ENCODE data around the gene PSME3. TPM values are rescaled to one million over a fixed set of nuclear protein-coding genes. Genes with fewer than 3 reads are reported as not detected.

The PSME3 gene
- total RNA-seq, 1 experiment from 2014 or later = 163 TPM

- no peak for TF ChIP-seq REST (IDR thresholded peaks at IDR 0.05; ENCODE audit: low read depth)
Measured at GRCh38 chr17:42853597-42853967, 20.4 kb downstream of the PSME3 start (continued).

GRCh38 chr17:42853968-42854790 is 21.0 kb downstream of the PSME3 start:
- no peaks in the 10 kb centered on the region for H3K9me2 ChIP-seq (ENCODE audit: insufficient read depth)
- H3K27me3 ChIP-seq (ENCODE audit: insufficient read depth, low read length) = no peaks in the 10 kb centered on the region
- no peak overlapping the region for H2AFZ ChIP-seq (ENCODE audit: low read depth, low read length, poor library complexity, severe bottlenecking)
- ChIA-PET POLR2A (interaction anchor here (0.7 kb wide), 1 partner anchor 248 kb away, joined by 3 read pairs; no protein-coding TSS in a partner anchor), RAD21 (ENCODE audit: low non-redundant PET in 1 of 2, low total read pairs in 2 of 2, uncharacterized antibody in 2 of 2, unreplicated experiment in 2 of 2) (no interaction called here), CTCF (no interaction called here)
- no peak overlapping the region for H3K4me2 ChIP-seq (ENCODE audit: low read length)
- no peak overlapping the region for H3K4me3 ChIP-seq (replicated peaks in 1 of 2; ENCODE audit: low read depth in 1 of 2, low read length in 2 of 2)
- no peak overlapping the region for H3K27ac ChIP-seq (ENCODE audit: low read depth, low read length)
- no peaks in the 10 kb centered on the region for H4K20me1 ChIP-seq (ENCODE audit: insufficient read depth)
- BruUV-seq (replicated peaks) = no TSS peak
- TF ChIP-seq EZH2 (IDR thresholded peaks at IDR 0.05) (no peak), ZNF274 (IDR thresholded peaks at IDR 0.05; ENCODE audit: low read depth, low read length) (no peak), EGR1 (IDR thresholded peaks at IDR 0.05; ENCODE audit: low read depth) (no peak), CBX3 (IDR thresholded peaks at IDR 0.05; ENCODE audit: low read depth) (no peak), MAX (IDR thresholded peaks at IDR 0.05) (no peak), ATF3 (IDR thresholded peaks at IDR 0.05) (no peak), FOSL1 (IDR thresholded peaks at IDR 0.05; ENCODE audit: low read depth) (no peak), EZH2phosphoT487 (IDR thresholded peaks at IDR 0.05; ENCODE audit: borderline replicate concordance) (no peak)
- H3K4me1 ChIP-seq (ENCODE audit: control insufficient read depth in 1 of 2, insufficient read depth in 2 of 2, low read length in 2 of 2) = no peaks in the 10 kb centered on the region
- H3K9ac ChIP-seq (ENCODE audit: low read length) = no peak overlapping the region
- no peaks in the 10 kb centered on the region for H3K79me2 ChIP-seq (ENCODE audit: insufficient read depth, low read length)
- DNase-seq (ENCODE audit: low read depth, low spot score) (no peak), ATAC-seq (no peak)
- intact Hi-C loops (cut with micrococcal nuclease) = no loop called here
- H3K9me3 ChIP-seq (ENCODE audit: control insufficient read depth in 1 of 2, insufficient read depth in 1 of 2, low read depth in 1 of 2, low read length in 2 of 2) = no peaks in the 10 kb centered on the region
- no peaks in the 10 kb centered on the region for H3K36me3 ChIP-seq (ENCODE audit: control insufficient read depth in 1 of 2, insufficient read depth in 2 of 2, low read length in 2 of 2)
